Central memory CD4-positive, alpha-beta T cell (primary cell): ENCODE data around the gene PPP3R2.
"Not testable (repeated sequence)": the region's sequence is repeated elsewhere in the genome, so short reads cannot be mapped to it uniquely, and the experiment has no call there.

Experiments used
- DNase-seq: peaks from one replicate; pipeline ENCODE4 v3.0.0; 2022
- total RNA-seq, 3 experiments: gene quantifications; one replicate each; lab custom pipeline; 2026; lab: John Stamatoyannopoulos, UW

The PPP3R2 gene
- total RNA-seq = 0 reads per million in 3 experiments

DNA sequence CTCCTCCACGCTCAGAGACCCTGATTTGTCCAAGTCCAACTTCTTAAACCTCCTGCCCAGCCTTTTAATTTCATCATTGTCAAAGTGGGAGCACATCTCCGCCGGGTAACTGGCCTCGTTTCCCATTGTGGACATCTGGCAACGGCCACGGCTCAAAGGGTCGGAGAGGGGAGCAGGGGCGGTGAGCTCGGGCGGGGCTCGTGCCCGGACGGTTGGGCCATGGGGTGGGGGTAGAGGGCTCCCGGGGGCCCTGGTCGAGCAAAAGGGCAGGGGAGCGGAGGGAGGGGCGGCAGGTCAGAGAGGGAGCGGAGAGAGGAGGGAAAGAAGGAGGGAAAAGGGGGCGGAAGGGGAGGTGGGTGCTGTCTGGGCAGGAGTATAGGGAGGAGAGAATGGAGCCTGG lies at the start of gene PPP3R2:
TSS of gene PPP3R2 (minus strand) at position 174 of the 400 bp plus-strand sequence. CDS start at position 126, 48 bp downstream.
- no peak for DNase-seq

DNA sequence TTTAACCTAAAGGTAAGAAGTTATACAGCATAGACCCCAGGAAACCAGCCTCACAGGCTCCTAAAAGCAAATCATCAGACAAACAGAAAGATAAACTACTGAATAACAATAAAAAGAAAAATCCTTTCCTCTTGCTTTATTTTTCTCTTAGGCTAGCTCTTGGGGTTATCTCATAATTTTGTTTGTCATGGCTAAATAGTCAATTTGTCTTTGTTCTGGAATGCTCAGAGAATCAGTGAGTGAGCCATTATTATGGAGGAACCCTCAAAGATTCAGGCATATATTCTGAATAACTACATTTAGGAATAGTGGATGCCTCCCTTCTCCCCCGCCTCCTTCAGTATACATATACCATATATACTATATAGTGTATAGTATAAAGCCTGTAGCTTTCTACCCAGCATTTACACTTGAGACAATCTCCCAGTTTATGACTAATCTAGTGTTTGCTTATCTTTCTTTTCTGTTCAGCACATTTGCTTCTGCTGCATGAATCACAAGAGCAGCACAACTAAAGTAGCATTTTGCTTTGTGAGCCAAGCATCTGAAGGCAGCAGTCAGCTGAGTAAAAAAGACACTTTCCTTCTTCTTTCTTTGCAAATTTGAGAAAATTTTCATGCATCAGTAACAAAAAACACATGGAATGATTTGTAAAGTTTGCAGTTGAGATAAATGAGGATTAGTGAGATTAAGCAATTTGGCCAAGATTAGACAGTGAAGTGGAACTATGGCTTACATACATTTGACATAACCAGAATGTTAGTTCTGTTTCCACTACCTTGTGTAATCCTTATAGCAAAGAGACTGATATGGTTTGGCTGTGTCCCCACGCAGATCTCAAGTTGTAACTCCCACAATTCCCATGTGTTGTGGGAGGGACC lies 45.3 kb upstream of the PPP3R2 start:
- no peak for DNase-seq

- DNase-seq = no peak
These were observed 44.5 kb upstream of the PPP3R2 start for GRCh38 chr9:101639311-101639710.

GRCh38 chr9:101636247-101636646 lies 41.5 kb upstream of the PPP3R2 start:
- DNase-seq = no peak

DNA sequence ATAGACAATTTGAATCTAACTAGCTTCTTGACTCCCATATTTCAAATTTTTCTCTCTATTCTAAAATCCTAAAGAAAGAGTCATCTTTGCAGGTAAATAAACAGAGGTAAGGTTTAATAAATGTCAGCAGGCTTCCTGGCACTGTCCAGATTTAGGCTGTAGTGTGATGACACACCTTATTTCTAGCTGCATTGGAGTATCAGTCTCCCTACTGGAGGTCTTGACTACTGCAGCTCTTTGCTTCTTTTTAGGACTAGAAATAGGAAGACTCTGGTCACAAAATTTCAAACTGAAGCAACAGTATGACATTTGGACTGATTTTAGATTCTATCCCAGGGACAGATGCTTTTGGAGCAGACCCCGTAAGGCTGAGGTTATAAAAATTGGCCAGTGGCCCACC lies 40.7 kb upstream of the PPP3R2 start:
- DNase-seq = no peak

GRCh38 chr9:101634741-101635409 lies 40.1 kb upstream of the PPP3R2 start:
- DNase-seq = no peak

- DNase-seq = no peak
These were observed 37.8 kb upstream of the PPP3R2 start for GRCh38 chr9:101632611-101633010.

DNA sequence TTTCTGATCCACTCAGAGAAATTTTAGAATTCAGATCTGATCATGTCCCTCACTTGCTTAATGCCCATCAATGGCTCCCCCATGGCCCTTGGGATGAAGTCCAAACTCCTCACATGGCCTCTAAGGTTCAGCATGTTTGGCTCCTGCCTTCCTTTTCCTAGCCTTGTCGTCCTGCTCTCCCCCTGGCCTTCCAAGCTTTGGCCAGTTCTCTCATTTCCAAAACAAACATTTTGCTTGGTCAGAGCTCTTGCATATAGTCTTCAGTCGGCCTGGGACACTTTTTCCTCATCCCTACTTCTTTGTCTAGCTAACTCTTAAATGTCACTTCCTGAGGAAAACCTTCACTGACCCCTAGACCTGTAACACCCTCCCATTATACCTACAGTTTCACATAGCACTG lies 37.1 kb upstream of the PPP3R2 start:
- DNase-seq = no peak

GRCh38 chr9:101629636-101630035 lies 34.9 kb upstream of the PPP3R2 start:
- DNase-seq = no peak

GRCh38 chr9:101628173-101628572 lies 33.4 kb upstream of the PPP3R2 start:
- no peak for DNase-seq

DNA sequence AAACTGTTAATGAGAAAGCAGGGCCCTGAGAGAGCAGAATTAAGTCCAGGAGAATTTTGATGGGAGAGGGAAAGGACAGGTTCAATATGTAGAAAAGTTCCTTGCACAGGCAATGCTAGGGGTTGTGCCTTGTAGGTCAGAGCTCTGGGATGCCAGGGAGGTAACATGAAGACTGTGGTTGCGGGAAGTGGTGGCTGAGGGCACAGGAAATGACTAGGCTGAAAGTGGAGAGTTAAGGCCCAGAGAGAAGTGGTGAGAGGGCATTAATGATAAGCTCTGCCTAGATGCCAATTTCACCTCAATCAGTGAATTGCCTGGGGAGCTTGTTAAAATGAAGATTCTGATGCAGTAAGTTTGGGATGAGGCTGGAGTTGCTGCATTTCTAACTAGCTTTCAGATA lies 31.5 kb upstream of the PPP3R2 start:
- no peak for DNase-seq

- DNase-seq = no peak
These were observed 31.1 kb upstream of the PPP3R2 start for GRCh38 chr9:101625876-101626275.

- no peak for DNase-seq
These were observed 25.7 kb upstream of the PPP3R2 start for GRCh38 chr9:101620452-101620851.

DNA sequence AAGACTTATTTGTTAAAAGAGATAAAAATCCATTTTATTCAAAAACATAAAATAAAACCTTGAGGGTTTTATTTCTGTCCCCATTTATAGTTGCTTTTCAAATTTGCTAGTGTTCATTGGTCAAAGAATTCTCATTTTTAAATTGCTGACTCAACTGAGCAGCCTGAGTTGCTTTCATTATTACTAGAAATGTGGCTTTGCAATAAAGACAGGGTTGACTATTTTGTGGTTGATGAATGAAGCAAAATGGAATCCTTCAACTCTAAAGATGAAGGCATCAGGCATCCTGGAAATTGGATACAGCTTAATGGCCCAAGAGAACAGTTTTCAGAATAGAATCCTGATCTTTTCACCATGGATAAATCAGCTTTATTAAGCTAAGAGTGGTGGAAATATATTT lies 23.9 kb upstream of the PPP3R2 start:
- no peak for DNase-seq

DNA sequence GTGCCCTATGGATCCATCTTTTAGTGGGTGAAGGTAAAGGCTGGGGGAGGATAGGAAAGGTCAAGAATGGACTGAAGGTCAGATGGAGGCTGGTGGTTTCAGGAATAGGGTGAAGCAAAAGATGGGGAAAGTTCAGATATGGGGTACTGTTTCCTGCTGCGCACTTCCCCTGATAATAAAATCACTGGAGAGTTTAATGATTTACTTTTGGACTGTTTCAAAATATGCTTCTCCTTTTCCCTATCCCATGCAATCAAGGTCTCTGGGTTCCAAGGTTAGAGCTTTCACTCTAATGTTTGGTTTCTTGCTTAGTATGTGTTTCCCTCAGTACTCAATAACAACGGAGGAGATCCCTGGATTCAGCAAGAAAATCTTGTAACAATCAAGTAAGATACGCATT lies 10.8 kb upstream of the PPP3R2 start:
- DNase-seq = no peak

DNA sequence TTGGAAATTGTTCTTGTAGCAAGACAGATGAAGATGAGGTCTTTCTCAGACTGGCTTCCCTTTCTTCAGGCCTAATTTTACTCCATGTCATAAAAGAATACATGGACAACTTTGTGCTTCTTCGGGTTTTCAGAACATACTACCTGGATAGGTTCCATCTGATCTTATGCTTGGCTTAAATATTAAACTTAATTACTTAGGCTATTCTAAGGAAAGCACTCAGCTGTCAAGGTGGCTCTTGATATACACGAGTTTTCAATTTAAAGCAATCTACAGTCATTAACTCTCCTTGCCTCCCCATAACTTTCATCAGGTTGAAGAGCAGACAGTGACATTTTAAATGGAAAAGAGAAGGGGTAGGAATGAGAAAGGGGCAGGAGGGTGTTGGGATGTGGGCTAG lies 9.5 kb upstream of the PPP3R2 start:
- no peak for DNase-seq

GRCh38 chr9:101601904-101602765 lies 7.4 kb upstream of the PPP3R2 start:
- peak; percentile 14 for DNase-seq

GRCh38 chr9:101593345-101593744 lies 1.4 kb downstream of the PPP3R2 start:
- DNase-seq = no peak

DNA sequence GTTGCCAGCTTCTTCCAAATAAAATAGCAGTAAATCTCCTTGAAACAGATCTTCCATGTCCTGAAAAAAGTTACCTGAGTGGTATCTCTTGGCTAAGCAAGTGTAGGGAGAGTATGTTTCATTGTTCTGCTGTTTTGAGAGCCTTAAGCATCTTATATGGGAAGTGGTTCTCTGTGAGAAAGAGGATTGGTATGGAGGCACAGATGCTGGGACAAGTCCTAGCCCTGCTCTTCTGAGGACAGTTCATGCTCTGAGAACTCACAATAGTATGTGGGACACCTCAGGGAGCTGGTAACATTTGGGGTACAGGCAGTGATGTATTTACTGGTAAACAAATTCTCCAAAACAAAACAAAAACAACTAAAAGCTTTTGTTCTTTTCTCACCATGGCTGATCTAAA lies 2.0 kb downstream of the PPP3R2 start:
- DNase-seq = no peak

GRCh38 chr9:101591787-101592446 lies 2.9 kb downstream of the PPP3R2 start:
- DNase-seq = no peak

DNA sequence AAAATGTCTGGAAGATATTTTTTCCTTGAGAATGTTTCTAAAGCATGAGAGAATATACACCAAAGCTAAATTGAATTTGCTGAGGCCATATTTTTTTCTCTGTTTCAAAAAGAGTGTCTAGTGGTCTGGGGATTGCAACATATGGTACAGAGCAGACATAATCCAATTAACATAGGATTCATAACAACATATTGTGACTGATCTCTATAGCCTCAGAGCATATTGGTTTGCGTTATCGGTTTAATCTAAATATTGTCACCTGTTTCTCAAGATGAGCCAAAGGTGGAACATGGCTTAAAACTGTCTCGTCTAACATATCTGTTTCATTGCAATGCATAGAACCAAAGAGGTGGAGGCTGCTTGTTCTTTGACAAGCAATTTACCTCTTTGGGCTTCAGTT lies 3.9 kb downstream of the PPP3R2 start:
- DNase-seq = no peak

DNA sequence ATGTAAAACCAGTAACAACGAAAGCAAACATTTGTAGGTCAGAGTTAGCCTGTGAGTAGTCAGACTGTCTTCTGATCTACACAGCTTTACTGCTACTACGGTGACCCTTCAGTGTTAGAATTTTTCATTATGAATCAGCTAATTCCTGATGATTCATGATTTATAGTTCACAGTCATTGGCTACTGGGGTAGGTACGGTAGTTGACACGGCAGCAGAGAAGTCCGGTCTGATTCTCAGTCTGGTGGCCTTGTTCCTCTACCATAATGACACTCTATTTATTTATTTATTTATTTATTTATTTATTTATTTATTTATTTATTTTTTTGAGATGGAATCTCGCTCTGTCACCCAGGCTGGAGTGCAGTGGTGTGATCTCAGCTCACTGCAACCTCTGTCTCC lies 4.7 kb downstream of the PPP3R2 start:
- DNase-seq = not testable (repeated sequence)
